ENCODE measurements around the gene WNT3.
"Not testable (repeated sequence)": the region's sequence is repeated elsewhere in the genome, so short reads cannot be mapped to it uniquely, and the experiment has no call there.

The WNT3 gene

GRCh38 chr17:46847204-46848191 is 29.0 kb upstream of the WNT3 start:
- peaks cover 23% of the 10 kb centered on the region for H3K27me3 ChIP-seq (ENCODE audit: insufficient read depth, poor library complexity, severe bottlenecking)
- TF ChIP-seq CTCF (IDR thresholded peaks at IDR 0.05; ENCODE audit: poor library complexity, severe bottlenecking), result no peak
- DNase-seq (ENCODE audit: low spot score), result no peak
- H3K9me3 ChIP-seq (ENCODE audit: severe bottlenecking), result peaks cover 2% of the 10 kb centered on the region
- no peak overlapping the region for H3K4me3 ChIP-seq (ENCODE audit: severe bottlenecking)
- no peaks in the 10 kb centered on the region for H3K4me1 ChIP-seq (ENCODE audit: insufficient read depth, poor library complexity, severe bottlenecking)
- no peak overlapping the region for H3K27ac ChIP-seq (ENCODE audit: poor library complexity, severe bottlenecking)
- ATAC-seq (ENCODE audit: low read depth), result no peak
- no peaks in the 10 kb centered on the region for H3K36me3 ChIP-seq (ENCODE audit: low read depth)

DNA sequence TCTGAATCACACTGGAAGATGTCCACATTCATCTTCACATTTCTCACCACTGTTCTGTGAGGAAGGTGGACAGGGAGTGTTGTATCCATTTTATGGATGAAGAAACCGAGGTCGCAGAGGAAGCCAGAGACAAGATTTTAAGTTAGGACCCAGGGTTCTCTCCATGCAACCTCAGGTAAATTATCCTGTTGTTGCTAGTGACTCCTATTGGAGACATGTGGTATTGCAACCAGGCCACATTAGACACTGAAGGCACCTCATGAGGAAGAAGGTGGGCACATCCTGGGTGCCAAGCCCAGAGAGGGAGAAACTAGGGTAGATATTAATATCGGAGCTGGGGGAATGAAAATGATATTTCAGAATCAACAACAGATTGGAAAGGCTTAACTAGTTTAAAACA is 24.3 kb upstream of the WNT3 start:
- DNase-seq (ENCODE audit: low spot score), result no peak
- no peak for TF ChIP-seq CTCF (IDR thresholded peaks at IDR 0.05; ENCODE audit: poor library complexity, severe bottlenecking)
- H3K4me1 ChIP-seq (ENCODE audit: insufficient read depth, poor library complexity, severe bottlenecking), result no peaks in the 10 kb centered on the region
- no peak overlapping the region for H3K27ac ChIP-seq (ENCODE audit: poor library complexity, severe bottlenecking)
- peaks cover 2% of the 10 kb centered on the region for H3K9me3 ChIP-seq (ENCODE audit: severe bottlenecking)
- H3K27me3 ChIP-seq (ENCODE audit: insufficient read depth, poor library complexity, severe bottlenecking), result peaks cover 8% of the 10 kb centered on the region
- H3K4me3 ChIP-seq (ENCODE audit: severe bottlenecking), result no peak overlapping the region
- H3K36me3 ChIP-seq (ENCODE audit: low read depth), result no peaks in the 10 kb centered on the region
- ATAC-seq (ENCODE audit: low read depth), result no peak

DNA sequence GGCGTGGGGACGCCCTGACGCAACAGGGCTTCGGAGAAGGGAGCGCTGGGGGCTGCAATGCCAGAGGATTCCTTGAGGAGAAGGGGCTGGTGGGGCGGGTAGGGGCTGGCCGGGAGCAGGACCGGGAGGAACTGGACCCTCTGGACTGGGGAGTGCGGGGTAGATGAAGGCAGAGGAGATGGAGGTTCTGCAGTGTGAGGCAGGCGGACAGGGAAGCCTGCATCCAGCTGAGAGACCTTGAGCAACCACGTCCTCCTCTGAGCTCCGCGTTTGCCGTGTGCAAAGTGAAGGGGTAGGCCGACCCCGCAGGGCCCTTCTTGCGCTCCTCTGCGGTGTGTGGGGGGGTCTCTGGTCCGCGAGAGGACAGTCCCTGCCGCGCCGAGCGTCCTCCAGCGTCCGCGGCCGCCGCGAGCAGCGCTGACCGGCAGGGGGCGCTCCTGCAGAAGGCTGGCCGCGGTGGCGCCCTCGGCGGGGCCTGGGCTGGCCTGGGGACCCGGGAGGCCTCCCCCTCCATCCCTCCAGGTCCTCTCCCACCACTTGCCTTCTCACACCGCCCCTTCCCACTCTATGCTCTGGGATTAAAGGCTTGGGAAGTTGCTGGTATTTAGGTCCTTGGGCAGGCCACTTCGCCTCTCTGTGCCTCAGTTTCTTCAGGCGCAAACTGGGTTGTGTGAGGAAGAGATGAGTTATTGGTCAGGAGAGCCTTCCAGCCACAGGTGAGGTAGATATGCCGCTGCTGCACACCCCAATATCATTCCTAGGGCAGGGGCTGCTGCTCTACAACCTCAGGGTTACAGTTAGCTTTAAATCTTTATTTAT is 23.3 kb upstream of the WNT3 start:
- Histone ChIP-seq H3K4me1 (ENCODE audit: insufficient read depth, poor library complexity, severe bottlenecking) (no peaks in the 10 kb centered on the region), H3K4me3 (ENCODE audit: severe bottlenecking) (no peak overlapping the region), H3K9me3 (ENCODE audit: severe bottlenecking) (peaks cover 2% of the 10 kb centered on the region), H3K27me3 (ENCODE audit: insufficient read depth, poor library complexity, severe bottlenecking) (peaks cover 8% of the 10 kb centered on the region), H3K36me3 (ENCODE audit: low read depth) (no peaks in the 10 kb centered on the region), H3K27ac (ENCODE audit: poor library complexity, severe bottlenecking) (no peak overlapping the region)
- peak; percentile 80 for TF ChIP-seq CTCF (IDR thresholded peaks at IDR 0.05; ENCODE audit: poor library complexity, severe bottlenecking)
- DNase-seq (ENCODE audit: low spot score) (no peak), ATAC-seq (ENCODE audit: low read depth) (peak; percentile 25; the same call in 1 of the 3 replicates)

DNA sequence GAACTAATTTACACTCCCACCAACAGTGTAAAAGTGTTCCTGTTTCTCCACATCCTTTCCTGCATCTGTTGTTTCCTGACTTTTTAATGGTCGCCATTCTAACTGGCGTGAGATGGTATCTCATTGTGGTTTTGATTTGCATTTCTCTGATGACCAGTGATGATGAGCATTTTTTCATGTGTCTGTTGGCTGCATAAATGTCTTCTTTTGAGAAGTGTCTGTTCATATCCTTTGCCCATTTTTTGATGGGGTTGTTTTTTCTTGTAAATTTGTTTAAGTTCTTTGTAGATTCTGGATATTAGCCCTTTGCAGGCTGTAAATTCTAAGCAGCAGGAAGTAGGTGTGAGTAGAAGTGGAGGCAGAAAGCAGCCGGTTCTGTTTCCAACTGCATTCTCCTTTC is 22.1 kb upstream of the WNT3 start:
- H3K27ac ChIP-seq (ENCODE audit: poor library complexity, severe bottlenecking); ATAC-seq (ENCODE audit: low read depth); H3K4me1 ChIP-seq (ENCODE audit: insufficient read depth, poor library complexity, severe bottlenecking); H3K27me3 ChIP-seq (ENCODE audit: insufficient read depth, poor library complexity, severe bottlenecking); H3K36me3 ChIP-seq (ENCODE audit: low read depth); DNase-seq (ENCODE audit: low spot score); H3K4me3 ChIP-seq (ENCODE audit: severe bottlenecking); H3K9me3 ChIP-seq (ENCODE audit: severe bottlenecking): not testable (repeated sequence)

- Histone ChIP-seq H3K27ac (ENCODE audit: poor library complexity, severe bottlenecking) (no peak overlapping the region), H3K4me3 (ENCODE audit: severe bottlenecking) (no peak overlapping the region), H3K9me3 (ENCODE audit: severe bottlenecking) (peaks cover 2% of the 10 kb centered on the region), H3K36me3 (ENCODE audit: low read depth) (no peaks in the 10 kb centered on the region), H3K4me1 (ENCODE audit: insufficient read depth, poor library complexity, severe bottlenecking) (no peaks in the 10 kb centered on the region), H3K27me3 (ENCODE audit: insufficient read depth, poor library complexity, severe bottlenecking) (peaks cover 8% of the 10 kb centered on the region)
- TF ChIP-seq CTCF (IDR thresholded peaks at IDR 0.05; ENCODE audit: poor library complexity, severe bottlenecking), result no peak
- DNase-seq (ENCODE audit: low spot score) (no peak), ATAC-seq (ENCODE audit: low read depth) (no peak)
Measured at GRCh38 chr17:46839211-46839610, 20.7 kb upstream of the WNT3 start.

Measured in RWPE2 (cell line).